Tongue (tissue), 2 donors: ENCODE measurements around the gene TMEM258. TPM values are rescaled to one million over a fixed set of nuclear protein-coding genes. Genes with fewer than 3 reads are reported as not detected.
A peak's percentile ranks its signal among the peaks of the same experiment; 100 is the strongest.

Source experiments
- DNase-seq: peaks from one replicate; pipeline ENCODE4 v3.0.0-alpha.2; 2015
- total RNA-seq: library from RNA; depleted of rRNA; stranded (reverse); fragments of >200 nt; gene quantifications from one replicate; pipeline ENCODE4 v1.2.3, GENCODE V29; 2014

TMEM258 gene
- total RNA-seq, 1 donor from 2014 or later: 27.2 TPM

- DNase-seq: no peak
Observed at GRCh38 chr11:61820174-61820573, 27.8 kb upstream of the TMEM258 start.

- DNase-seq: no peak
Observed at GRCh38 chr11:61817471-61818202, 25.2 kb upstream of the TMEM258 start.

- DNase-seq: peak; percentile 94
Observed at GRCh38 chr11:61816736-61817455, 24.5 kb upstream of the TMEM258 start, which contains the start of gene FADS1. TSS of gene FADS1 (minus strand) at chr11:61817003. CDS start at chr11:61816929, 74 bp downstream.

- peak; percentile 76 for DNase-seq
Observed at GRCh38 chr11:61815790-61816735, 23.7 kb upstream of the TMEM258 start.

- DNase-seq: peak; percentile 95
Observed at GRCh38 chr11:61814958-61815789, 22.8 kb upstream of the TMEM258 start.

GRCh38 chr11:61814247-61814957 is 22.0 kb upstream of the TMEM258 start:
- DNase-seq: no peak

GRCh38 chr11:61812736-61813411 is 20.5 kb upstream of the TMEM258 start:
- no peak for DNase-seq

GRCh38 chr11:61811831-61812230 is 19.4 kb upstream of the TMEM258 start:
- no peak for DNase-seq

- no peak for DNase-seq
Observed at GRCh38 chr11:61810671-61811175, 18.3 kb upstream of the TMEM258 start.

- no peak for DNase-seq
Observed at GRCh38 chr11:61806785-61807184, 14.4 kb upstream of the TMEM258 start.

- DNase-seq: no peak
Observed at GRCh38 chr11:61805146-61805545, 12.7 kb upstream of the TMEM258 start.

- DNase-seq: no peak
Observed at GRCh38 chr11:61803889-61804647, 11.7 kb upstream of the TMEM258 start.

- DNase-seq: no peak
Observed at GRCh38 chr11:61802605-61803004, 10.2 kb upstream of the TMEM258 start.

GRCh38 chr11:61800331-61801281 is 8.2 kb upstream of the TMEM258 start:
- no peak for DNase-seq

- no peak for DNase-seq
Observed at GRCh38 chr11:61799665-61800284, 7.4 kb upstream of the TMEM258 start.

GRCh38 chr11:61797263-61797944 is 5.0 kb upstream of the TMEM258 start:
- DNase-seq: peak; percentile 92
